GM18861 (cell line): ENCODE results near the gene PLA2G4D.

Experiments used
- ATAC-seq: cut with Tn5 transposase; IDR thresholded peaks from one replicate; pipeline ENCODE4 v1.9.1; 2021; ENCODE audit not compliant: unreplicated experiment

The PLA2G4D gene

DNA sequence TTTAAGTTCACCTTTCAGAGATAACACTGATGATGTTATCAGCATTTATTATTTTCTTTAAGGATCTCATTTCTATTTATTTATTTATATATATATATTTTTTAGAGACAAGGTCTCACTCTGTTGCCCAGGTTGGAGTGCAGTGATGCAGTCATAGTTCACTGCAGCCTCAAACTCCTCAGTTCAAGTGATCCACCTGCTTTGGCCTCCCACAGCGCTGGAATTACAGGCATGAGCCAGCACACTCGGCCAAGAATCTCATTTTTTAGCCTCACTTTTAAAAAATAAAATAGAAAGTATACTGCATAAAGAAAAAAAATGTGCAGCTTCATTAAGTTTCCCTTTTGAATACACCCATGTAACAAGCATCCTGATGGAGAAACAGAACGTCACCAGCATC lies 35.6 kb downstream of the PLA2G4D start:
- ATAC-seq = no peak

DNA sequence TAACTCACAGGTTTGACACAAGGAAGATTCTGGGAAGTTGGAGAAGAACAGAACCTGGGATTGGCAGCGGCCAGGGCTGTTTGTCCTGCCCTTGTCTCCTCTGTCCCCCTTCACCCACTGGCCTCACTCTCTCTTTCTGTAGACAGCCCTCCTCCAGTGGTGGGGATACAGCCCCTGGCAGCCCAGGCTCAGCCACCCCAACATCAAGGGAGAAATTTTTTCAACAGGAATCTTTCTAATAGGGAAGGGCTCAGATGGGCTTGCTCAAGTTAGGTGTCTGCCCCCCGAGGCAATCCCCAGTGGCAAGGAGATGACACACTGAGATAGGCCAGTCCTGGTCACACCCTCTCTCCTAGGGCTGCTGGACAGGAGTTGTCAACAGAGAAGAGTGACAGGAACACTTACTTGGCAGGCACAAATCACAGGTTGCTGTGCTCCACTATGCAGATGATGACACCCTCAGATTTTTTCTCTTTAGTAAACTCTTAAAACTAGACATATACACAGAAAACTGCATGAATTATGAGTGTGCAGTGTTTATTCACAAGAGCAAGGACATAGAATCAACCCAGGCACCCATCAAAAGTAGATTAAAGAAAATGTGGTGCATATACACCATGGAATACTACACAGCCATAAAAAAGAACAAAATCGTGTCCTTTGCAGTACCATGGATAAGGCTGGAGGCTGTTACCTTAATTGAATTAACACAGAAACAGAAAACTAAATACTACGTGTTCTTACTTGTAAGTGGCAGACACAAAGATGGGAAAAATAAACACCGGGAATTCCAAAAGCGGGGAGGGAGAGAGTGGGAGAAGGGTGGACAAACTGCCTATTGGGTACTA lies 36.3 kb downstream of the PLA2G4D start:
- ATAC-seq = no peak

DNA sequence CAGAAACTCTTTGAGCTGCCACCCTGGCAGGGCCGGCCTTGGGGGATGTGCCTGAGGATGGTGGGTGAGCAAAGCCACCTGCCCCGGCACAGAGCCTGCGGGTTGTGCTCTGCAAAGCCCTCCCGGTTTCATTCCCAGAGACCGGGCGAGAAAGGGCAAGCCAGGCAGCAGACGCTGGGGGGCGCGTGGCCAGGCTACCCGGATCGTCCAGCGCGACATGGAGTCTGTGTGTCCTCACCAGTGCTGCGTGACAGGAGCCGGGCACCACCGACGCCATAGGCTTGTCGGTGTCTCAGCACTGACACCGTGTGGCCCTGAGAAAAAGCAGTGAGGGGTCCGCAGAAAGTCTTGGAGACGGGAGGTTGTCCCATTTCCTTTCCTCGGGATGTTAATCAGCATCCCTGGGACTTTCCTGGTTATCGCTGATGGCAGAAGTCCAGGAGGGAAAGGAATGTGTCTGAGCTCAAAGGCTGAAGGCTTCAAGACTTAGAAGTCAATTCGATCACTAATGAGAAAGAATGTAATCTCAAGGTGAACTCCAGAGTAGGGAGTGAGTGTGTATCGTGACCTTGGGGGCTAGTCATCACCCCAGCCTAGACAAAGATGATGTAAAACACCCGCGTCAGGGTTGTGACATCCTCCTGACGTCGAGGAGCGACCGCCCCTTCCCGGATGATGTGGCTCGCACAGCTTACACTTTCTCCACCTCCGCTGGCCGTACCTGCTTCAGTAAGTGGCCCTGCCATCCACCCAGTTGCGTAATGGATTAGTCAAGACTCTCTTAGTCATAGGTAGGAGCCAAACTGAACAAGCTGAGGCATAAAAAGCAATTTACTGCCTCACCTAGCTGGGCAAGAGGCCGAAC lies 37.2 kb downstream of the PLA2G4D start:
- ATAC-seq = no peak

DNA sequence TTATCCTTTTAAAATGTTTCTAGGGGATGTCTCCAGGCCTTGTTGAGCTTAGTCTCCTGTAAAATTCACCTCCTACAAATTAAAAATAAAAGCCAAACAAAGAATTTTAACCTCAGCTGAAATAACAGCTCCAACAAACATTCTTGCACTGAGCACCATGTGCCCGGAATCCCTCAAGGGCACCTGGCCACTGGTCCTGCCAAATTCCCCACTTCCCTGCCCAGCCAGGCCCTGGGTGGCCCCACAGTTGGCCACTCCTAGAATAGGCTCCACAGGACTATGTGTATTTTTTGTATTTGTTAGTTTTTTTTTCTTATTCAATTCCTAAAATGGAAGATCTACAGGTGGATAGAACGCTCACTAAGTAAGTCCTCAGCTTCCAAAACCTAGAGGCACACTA lies 40.4 kb downstream of the PLA2G4D start:
- ATAC-seq = no peak

DNA sequence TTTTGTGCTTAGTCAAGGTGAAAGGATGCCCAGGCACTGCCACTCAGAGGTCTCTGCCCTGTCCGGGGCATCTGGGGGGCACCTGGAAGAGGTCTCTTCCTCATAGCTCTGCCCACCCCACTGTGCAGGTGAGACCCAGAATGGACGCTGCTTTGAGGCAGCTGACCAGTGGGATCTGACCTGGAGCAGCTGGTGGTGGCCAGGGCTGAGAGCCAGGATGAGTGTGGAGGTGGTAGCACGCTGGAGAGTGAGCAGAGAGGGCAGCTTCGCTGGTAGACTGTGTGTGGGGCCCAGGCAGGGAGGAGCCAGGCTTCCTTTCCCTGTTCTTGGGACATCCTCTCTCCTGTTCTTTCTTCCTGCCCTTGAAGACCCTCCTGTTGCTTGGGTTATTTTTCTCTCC lies 41.4 kb downstream of the PLA2G4D start:
- ATAC-seq = no peak

DNA sequence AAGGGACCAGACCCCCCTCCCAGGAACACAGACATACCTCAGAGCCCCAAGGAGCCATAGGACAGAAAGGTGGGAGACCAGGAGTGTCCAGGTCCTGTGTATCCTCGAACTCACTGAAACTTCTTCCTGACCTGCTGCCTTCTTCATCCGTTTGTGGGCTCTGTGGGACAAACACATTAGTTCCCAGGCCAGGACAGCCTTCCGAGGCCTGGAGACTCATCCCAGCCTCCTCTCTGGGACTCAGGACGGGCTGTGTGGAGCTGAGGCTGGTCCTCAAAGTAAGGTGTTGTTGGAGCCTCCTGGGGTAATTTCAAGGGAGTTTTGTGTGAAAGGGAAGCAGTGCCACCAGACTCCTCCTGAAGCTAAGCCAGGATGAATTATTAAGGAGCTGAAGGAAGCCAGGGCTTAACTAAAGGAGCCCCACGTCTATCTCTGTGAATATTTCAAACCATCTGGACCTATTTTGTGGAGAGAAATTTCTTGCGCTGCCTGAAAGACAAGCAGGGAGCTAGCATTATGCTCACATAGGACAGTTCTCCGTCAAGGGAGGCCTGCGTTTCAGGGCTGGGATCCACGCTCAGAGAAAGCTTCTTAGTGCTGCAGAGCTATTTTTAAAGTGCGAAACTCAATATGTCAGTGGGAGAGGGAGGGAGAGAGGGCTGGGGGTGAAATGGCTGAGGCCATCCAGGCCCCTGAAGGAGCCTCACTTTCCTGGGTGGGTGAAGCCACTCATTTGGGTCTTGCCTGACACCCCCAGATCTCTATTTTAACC lies 43.7 kb downstream of the PLA2G4D start:
- no peak for ATAC-seq

DNA sequence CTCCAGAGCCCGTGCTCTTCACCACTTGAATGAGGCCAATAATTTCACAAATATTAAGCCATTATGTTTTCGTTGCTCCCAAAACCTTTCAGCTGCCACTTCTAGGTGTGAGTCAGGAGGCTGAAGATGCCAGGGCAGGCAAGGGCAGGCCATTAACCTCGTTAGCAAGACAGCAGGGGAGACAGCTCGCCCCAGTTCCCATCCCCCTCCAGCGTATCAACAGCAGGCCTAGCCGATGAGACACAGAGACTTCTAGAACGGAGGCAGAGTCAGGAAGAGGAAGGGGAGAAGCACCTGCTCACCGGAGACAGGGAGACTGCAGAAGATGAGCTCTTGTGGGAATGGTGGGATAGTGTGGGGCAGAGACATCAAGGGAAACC lies 45.6 kb downstream of the PLA2G4D start:
- ATAC-seq = no peak

DNA sequence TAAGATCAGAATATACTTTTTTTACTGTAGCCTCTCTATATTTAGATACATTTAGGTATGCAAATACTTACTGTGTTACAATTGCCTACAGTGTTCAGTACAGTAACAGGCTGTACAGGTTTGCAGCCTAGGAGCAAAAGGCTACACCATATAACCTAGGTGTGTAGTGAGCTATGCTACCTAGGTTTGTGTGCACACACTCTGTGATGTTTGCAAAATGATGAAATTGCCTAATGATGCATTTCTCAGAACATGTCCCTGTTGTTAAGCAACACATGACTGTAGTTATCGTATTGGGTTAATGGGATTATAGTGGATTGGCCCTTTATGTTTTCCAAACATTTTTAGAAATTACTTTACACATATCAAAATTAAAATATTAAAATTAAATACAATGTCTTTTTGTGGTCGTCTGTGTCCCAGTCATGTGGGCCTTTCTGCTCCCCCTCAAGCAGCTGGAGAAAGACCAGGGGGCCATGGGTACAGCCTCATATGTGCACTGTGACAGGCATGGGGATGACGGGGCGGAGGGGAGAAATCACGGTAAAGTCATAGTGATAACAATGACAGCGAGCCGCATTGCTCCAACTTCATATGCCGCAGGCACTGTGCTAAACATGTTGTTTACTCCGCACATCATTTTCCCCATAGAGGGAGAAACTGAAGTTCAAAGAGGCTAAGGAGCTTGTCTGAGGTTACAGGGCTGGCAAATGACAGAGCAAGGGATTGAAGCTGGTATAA lies 46.1 kb downstream of the PLA2G4D start:
- no peak for ATAC-seq

DNA sequence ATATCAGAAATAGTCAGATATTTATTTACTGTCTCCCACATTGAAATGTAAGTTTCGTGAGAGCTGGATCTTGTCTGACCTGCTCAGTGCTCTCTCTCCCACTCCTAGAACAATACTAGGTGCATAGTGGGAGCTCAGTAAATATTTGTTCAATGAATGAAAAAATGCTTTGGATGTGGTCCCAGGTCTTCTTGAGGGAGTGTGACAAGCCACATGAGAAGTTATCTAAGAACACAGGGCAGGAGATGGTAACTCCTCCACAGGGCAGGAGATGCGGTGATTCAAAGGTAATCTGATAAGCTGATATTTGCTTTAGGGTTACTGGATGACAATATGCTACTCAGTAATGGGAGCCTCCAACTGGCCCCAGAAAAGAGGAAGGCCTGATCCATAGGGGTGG lies 47.8 kb downstream of the PLA2G4D start:
- ATAC-seq = no peak

DNA sequence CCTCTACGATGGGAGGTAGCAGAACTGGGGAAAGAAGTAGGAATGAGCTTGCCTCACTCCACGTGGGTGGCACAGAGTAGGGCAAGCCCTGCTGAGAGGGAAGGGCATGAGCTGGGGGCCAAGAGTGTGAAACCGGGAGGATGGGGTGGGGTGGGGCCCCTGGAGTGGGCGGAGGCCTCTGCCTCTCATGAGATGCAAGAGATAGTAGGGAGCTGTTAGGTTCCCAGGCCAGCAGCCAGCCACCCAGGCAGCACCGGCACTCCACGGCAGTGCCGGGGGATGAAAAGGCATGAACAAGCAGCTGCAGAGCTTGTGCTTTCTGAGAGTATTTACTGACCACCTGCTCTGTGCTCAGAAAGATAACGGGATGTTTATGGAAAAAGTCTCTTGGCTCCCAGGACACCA lies 49.1 kb downstream of the PLA2G4D start:
- ATAC-seq = no peak

DNA sequence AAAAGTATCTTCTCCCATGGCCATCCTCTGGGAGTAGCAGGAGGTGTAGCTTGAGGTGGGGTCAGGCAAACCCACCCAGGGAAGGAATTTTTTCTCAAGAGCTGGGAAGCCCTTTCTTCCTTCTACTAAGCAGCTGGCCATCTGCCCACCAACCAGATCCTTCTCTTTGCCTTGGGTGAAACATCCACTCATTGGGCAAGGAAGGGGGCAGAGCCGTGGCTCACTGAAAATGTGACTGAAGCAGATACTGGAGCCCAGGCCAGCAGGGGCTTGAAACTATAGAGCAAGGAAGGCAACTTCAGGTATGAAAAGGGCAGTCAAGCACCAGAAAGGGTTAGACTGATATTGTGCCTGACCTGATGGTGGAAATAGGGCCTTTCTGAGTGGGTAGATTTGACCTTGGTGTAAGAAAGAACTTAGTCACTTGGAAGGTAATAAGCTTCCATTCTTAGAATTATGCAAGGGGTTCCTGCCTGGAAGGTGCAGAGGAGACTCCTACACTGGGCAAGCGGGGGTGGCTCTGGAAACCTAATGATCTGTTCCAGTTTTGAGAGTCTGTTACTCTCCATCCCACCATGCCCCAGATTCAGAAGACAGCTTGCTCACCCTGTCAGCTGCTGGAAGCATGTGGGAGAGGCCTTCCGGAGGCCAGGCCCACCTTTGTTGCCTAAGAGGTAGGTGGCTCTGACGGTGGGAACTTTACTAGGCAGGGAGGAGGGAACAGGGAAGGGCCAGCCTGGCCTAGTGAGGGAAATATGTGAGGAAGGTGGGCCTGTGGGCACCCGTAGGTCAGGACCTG lies 51.6 kb downstream of the PLA2G4D start:
- no peak for ATAC-seq

DNA sequence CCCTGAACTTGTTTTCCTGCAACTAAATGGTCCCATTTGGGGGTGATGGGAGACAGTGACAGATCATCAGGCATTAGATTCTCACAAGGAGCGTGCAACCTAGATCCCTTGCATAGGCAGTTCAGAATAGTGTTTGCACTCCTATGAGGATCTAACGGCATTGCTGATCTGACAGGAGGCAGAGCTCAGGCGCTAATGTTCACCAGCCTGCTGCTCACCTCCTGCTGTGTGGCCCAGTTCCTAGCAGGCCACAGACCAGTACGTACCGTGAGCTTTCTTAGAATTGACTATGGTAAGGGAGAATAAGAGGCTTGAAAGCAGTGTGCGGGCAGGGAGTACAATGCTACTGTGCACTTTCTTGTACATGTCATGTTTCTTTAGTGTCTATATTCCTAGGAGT lies 56.0 kb downstream of the PLA2G4D start:
- no peak for ATAC-seq

DNA sequence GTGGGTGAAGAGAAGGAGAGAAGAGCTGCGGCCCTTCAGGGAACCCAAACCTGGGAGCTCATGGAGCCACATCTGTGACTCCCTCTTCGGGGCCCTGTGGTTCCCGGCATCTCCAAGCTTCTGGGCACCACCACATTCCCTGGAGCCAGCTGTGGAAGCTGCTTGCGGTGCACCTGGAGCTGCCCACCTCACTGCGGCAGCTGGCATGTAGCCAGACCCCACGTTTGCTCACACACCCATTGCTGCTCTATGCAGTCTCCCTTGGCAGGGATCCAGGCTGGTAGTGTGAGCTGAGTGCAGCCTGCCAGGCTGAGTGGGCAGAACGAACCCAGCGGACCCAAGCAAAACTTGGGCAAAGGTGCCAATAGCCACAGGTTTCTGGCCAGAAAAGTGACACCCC lies 56.7 kb downstream of the PLA2G4D start:
- ATAC-seq = no peak

DNA sequence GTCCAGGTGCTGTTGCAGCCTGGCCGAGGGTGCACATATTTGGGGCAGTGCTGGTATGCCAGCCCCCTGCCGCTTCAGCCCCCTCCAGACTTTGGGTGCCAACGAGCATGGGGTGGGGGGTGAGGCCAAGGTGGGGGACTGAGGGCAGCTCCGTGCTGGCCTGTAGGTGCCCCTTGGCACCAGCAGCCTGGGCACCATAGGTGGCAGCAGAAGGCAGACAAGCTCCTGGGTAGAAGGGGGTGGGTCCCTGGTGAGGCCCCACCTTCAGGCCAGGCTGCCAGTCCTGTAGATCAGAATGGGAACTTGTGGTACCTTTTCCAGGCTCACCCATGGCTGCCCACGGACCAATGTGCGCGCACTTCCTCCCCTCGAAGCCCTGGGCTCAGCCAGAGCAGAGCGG lies 57.4 kb downstream of the PLA2G4D start:
- ATAC-seq = no peak

DNA sequence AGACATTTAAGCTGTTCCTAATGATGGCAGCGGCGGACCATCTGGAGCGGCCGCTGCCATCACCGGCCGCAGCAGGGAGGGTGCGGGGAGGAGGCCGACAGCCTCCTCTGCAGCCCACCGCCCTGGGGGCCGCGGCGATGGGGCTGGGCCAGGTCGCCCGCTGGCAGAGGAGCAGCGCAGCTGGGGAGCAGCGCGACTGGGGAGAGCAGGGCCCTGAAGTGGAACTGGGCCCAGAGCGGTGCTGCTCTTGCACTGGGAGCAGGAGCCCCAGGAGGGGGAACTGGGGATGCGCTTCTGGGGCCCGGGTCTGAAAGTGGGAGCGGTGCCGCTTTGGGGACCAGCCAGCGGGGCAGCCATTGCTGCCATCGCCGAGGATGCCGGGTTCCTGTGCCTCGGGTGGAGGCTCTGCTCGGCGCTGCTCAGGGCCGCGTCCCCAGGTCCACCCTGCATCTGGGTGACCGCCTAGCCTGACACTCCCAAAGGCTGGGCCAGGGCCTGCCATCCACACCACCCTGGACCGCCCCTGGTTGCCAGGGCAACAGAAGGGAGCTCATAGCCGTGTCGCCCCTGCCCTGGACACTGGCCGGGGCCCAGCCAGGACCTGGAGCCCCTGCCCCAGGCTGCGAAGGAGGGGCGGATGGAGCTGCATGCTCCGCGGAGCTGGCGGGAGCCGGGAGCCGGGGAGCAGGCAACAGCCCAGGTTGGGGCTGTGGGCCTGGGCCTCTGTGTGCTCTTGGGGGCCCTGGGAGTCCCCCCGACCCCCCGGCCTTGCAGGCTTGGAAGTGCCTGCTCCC lies 58.1 kb downstream of the PLA2G4D start:
- no peak for ATAC-seq

DNA sequence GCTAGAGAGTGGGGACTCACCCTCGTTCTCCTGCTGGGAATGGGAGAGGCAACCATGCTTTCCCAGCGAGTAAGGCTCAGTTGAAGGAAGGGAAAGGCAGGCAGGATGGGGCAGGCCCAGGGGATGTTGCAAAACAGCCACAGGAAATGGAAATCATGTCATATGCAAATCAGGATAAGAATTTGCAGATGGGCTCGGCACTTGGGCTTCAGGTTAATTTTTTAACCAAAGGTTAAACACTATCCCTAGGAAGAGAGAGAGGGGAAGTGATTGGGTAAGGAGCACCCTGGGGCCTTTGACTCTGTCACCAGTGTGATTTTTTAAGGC lies 59.0 kb downstream of the PLA2G4D start:
- peak; percentile 62 for ATAC-seq

DNA sequence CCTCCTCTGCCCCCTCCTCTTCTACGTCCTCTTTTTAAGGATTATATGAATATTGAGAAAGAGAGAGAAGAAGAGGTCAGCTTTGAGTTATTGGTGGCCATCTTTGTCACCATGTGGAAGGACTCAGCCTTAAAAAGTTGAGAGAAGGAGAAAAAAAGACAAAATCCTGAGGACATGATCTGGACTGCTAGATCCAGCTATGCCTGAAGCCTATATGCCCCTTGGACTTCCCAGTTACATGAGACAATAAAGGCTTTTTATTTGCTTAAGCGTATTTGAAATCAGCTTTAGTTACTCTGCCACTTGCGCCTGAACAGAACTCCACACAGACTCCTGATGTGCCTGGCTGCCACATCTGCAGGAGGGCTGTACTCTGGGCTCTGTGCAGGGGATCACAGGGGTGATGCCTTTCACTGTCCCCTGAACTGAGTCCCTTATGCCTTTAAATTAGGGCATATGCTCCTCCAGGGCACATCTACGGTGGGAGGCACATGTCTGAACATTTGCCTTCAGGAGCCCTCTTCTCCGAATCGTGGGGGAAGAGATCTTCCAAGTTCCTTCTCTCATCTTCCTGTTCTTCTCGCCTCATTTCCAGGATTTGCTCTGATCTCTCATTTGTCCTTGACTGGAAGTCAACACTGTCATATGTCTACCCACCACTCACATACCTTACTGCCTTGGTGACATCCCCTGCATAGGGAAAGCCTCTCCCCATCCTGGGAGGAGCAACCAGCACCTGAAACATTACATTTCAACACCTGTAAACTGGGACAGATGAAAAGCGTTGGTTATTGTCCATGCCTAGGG lies 59.5 kb downstream of the PLA2G4D start:
- ATAC-seq = peak; percentile 8

DNA sequence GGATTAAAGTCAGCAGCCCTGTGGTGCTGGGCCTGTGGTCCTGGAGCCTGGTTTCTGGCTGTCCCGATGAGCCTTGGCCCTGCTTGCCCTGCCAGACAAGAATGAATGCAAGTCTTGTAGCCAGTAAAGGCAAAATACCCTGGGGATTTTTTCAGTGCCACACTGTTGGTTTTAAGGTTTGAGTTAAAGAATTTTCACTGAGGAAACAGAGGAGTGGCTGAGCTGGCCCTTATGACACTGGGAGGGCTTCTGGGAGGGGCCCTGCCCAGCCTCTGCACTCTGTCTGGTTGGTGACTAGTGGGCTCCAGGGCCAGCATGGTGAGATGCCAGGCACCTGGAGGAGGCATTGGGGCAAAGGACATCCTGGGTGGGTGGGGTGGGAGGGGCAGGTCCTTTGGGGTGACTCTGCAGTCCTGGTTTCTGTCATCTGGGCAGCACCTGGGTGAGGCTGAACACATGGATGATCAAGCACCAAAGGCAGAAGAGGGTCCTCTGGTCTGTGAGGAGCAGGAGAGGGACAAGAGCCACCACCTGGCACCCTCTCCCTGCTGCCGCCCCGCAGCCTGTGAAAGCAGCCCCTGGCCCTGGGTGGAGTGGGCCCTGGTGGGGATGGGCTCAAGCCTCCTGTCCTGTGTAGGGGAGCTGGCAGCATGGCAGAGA lies 61.0 kb downstream of the PLA2G4D start:
- no peak for ATAC-seq
